Bronchial epithelial cell (primary cell): Measurements from ENCODE around the gene PTRHD1. TPM values are rescaled to one million over a fixed set of nuclear protein-coding genes. Genes with fewer than 3 reads are reported as not detected.

Source experiments
- DNase-seq: peaks from one replicate; pipeline ENCODE4 v3.0.0-alpha.2; 2010; ENCODE audit warnings: low read depth
- FAIRE-seq: peaks from 2 replicates; lab custom pipeline; 2011; peaks lifted over from hg19 to GRCh38; lab: Jason Lieb, UNC
- H3K27me3 ChIP-seq: 2 replicates; pipeline ENCODE4 v1.5.1; 2011; ENCODE audit warnings: low read length; ENCODE audit not compliant: control insufficient read depth, insufficient read depth
- H3K36me3 ChIP-seq: 2 replicates; pipeline ENCODE4 v1.5.1; 2011; ENCODE audit warnings: low read length; ENCODE audit not compliant: control insufficient read depth, insufficient read depth
- H3K4me3 ChIP-seq: 2 replicates; pipeline ENCODE4 v1.5.1; 2011; ENCODE audit warnings: mild to moderate bottlenecking, low read depth, low read length, control low read depth
- total RNA-seq: library from RNA; depleted of rRNA; stranded (reverse); fragments of >200 nt; gene quantifications from 2 replicates; pipeline ENCODE4 v1.2.1, GENCODE V29; 2014
- TF ChIP-seq, protein P1 (sequence below): IDR thresholded peaks from 2 replicates; pipeline ENCODE4 v1.5.1; 2011; ENCODE audit warnings: mild to moderate bottlenecking, moderate library complexity, low read length, control low read depth, inconsistent platforms; ENCODE audit not compliant: insufficient read depth, severe bottlenecking

PTRHD1 gene
- total RNA-seq, 1 donor from 2014 or later: 11.8 TPM

DNA sequence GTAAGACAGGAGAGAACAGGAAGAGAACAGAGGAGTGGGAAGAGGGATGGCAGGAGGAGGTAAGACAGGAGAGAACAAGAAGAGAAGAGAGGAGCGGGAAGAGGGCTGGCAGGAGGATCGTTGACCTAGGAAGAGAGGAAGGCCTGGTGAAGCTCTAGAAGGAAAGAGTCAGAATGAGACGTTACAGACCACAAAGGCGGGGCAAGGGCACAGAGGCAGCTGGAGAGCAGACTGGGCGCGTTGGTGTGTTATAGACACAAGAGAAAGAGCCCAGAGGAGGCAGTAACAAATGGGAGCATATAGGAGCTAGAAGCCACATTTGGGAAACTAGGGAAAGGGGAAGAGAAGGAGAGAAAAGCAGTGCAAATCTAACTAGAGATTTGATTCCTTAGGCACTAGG lies 26.6 kb downstream of the PTRHD1 start:
- FAIRE-seq: no peak
- no peaks in the 10 kb centered on the region for H3K36me3 ChIP-seq

DNA sequence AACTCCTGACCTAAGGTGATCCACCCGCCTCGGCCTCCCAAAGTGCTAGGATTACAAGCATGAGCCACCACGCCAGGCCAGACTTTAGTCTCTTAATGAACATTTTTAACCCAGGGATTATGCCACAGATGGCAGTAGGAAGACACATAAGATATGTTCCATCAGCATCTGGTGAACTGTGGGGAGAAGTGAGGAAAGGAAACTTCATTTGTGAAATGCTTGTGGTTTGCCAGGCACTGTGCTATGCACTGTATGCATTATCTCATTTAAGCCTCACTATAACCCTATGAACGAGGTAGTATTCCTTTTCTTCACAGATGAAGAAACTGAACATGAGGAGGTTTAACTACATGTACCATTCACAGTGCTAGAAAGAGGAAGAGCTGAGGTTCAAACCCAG lies 29.3 kb downstream of the PTRHD1 start:
- TF ChIP-seq, protein P1, sequence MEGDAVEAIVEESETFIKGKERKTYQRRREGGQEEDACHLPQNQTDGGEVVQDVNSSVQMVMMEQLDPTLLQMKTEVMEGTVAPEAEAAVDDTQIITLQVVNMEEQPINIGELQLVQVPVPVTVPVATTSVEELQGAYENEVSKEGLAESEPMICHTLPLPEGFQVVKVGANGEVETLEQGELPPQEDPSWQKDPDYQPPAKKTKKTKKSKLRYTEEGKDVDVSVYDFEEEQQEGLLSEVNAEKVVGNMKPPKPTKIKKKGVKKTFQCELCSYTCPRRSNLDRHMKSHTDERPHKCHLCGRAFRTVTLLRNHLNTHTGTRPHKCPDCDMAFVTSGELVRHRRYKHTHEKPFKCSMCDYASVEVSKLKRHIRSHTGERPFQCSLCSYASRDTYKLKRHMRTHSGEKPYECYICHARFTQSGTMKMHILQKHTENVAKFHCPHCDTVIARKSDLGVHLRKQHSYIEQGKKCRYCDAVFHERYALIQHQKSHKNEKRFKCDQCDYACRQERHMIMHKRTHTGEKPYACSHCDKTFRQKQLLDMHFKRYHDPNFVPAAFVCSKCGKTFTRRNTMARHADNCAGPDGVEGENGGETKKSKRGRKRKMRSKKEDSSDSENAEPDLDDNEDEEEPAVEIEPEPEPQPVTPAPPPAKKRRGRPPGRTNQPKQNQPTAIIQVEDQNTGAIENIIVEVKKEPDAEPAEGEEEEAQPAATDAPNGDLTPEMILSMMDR: no peak
- H3K36me3 ChIP-seq: no peaks in the 10 kb centered on the region
- H3K27me3 ChIP-seq: no peaks in the 10 kb centered on the region
- no peak for FAIRE-seq
- DNase-seq: no peak
- no peak overlapping the region for H3K4me3 ChIP-seq

More for the DNA sequence above, 26.6 kb downstream of the PTRHD1 start:
- DNase-seq: no peak
- TF ChIP-seq, protein P1: no peak
- H3K27me3 ChIP-seq: no peaks in the 10 kb centered on the region
- H3K4me3 ChIP-seq: no peak overlapping the region

DNA sequence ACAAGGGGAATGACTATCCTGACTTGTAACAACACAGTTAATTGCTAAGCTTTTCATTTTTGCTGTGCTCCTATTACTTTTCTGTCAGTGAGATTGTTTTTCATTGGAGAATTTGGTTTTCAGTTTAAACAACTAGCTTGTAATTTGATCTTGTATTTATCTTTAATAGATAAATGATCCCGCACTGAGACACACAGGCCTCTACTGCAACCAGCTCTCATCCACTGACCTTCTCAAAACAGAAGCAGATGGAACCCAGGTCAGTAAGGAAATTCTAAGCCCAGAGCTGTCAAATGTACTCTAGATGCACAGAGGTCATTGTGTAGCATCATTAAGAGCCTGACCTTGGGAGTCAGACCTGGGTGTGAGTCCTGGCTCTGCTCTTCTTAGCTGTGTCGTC lies 30.7 kb downstream of the PTRHD1 start:
- Histone ChIP-seq H3K27me3 (no peaks in the 10 kb centered on the region), H3K36me3 (peaks cover 3% of the 10 kb centered on the region), H3K4me3 (no peak overlapping the region)
- FAIRE-seq (no peak), DNase-seq (no peak)
- TF ChIP-seq, protein P1: no peak

DNA sequence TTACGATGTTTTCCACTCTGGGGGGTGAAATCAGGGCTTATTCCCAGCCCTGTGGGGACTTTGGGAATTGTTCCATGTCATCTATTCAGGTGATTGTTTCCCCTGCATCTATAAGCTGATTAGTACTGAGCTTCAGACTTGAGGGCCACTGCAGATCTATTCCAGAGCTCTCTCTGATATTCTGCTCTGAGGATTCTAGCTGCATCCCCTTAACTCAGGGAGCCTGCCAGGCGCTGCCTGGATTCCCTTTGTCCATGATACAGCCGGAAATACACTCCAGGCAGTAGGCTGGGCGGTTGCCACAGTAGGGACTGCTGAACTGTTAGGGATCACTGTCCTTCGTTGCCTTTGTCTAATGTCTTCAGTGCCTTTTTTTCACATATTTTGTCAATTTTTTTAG lies 31.3 kb downstream of the PTRHD1 start:
- no peaks in the 10 kb centered on the region for H3K27me3 ChIP-seq
- H3K36me3 ChIP-seq: peaks cover 3% of the 10 kb centered on the region
- DNase-seq (no peak), FAIRE-seq (peak; percentile 23)
- H3K4me3 ChIP-seq: no peak overlapping the region
- TF ChIP-seq, protein P1: no peak

DNA sequence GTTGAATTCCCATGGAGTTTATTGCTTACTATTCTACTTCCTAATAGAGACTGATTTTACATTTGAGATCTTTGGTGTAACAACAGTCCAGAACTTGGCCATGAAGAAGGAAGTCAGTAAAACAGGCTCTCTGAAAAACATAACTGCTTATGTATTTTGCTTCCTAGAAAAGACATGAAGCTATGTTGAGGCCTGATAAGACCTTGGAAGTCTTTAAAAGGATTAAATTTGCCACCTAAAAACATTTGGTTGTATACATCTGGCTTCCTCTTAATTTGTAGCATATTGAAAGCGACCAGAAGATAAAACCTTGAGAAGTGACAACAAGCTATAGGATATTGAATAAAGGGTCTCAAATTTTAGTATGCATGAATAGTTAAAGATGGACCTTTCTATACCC lies 36.4 kb downstream of the PTRHD1 start:
- H3K4me3 ChIP-seq: no peak overlapping the region
- no peak for DNase-seq
- FAIRE-seq: no peak
- H3K36me3 ChIP-seq: peaks cover 3% of the 10 kb centered on the region
- no peaks in the 10 kb centered on the region for H3K27me3 ChIP-seq
- TF ChIP-seq, protein P1: no peak

DNA sequence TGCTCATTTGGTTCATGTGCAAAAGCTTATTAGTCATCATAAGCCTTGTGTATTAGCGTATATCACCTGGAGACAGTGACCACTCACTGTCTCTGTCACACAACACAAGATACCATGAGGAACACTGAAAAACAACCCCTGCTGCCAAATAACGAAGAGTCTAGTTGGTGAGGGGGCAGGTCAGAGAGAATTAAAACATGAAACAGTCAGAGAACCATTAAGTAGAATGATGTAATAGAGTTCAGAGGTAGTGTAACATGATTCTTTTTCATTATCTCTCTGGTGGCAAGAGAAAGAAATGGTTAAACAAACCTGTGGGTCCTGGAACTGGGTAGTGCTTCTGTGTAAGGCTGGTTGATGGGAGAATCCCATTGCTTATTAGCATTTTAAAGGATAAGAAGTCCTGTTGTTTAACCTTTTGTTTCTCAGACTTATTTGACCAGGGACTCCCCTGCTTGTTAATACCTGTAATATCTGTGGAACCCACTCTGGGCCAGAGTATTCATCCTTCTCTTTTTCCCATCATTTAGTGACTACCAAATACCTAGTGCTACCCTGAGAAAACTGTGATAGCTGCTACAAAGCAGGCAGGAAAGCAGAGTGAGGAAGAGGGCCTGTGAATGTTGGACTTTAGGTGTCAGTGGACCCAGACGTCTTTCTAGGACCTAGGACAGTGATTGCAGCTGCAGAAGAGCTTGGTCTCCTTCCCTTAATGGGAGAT lies 38.0 kb downstream of the PTRHD1 start:
- no peak for FAIRE-seq
- peak; percentile 46 for DNase-seq
- H3K36me3 ChIP-seq: peaks cover 3% of the 10 kb centered on the region

More for the DNA sequence above, 38.0 kb downstream of the PTRHD1 start:
- H3K4me3 ChIP-seq: no peak overlapping the region
- TF ChIP-seq, protein P1: no peak
- no peaks in the 10 kb centered on the region for H3K27me3 ChIP-seq
